WTC11 (cell line): Measurements from ENCODE around the gene MYBPH.

Experiments used
- ATF1 ChIP-seq: sonication (generic); formaldehyde crosslinking; IDR thresholded peaks from 2 replicates; pipeline ENCODE4 v1.8.1; 2023; ENCODE audit warnings: mild to moderate bottlenecking, moderate library complexity, missing genetic modification reagents
- ATF6 ChIP-seq: sonication (generic); formaldehyde crosslinking; IDR thresholded peaks from 2 replicates; pipeline ENCODE4 v1.8.1; 2023; ENCODE audit warnings: mild to moderate bottlenecking, missing genetic modification reagents
- ESRRA ChIP-seq: sonication (generic); formaldehyde crosslinking; IDR thresholded peaks from 2 replicates; pipeline ENCODE4 v1.8.1; 2022; ENCODE audit warnings: mild to moderate bottlenecking, missing genetic modification reagents, borderline replicate concordance
- FOXJ3 ChIP-seq: sonication (generic); formaldehyde crosslinking; IDR thresholded peaks from 2 replicates; pipeline ENCODE4 v1.9.0; 2021; ENCODE audit warnings: missing genetic modification reagents, mild to moderate bottlenecking, borderline replicate concordance
- NR2C2 ChIP-seq: sonication (generic); formaldehyde crosslinking; IDR thresholded peaks from 2 replicates; pipeline ENCODE4 v1.8.0; 2022; ENCODE audit warnings: mild to moderate bottlenecking, missing genetic modification reagents
- TEAD4 ChIP-seq: sonication (generic); formaldehyde crosslinking; IDR thresholded peaks from 2 replicates; pipeline ENCODE4 v1.8.0; 2022; ENCODE audit warnings: mild to moderate bottlenecking, missing genetic modification reagents
- TF ChIP-seq, protein P1 (sequence below): fragments of 200-600 bp; IDR thresholded peaks from 2 replicates; pipeline ENCODE4 v1.8.0; 2022; ENCODE audit warnings: antibody characterized with exemption
- TF ChIP-seq, protein P2 (sequence below): sonication (generic); formaldehyde crosslinking; IDR thresholded peaks from 2 replicates; pipeline ENCODE4 v1.8.0; 2022; ENCODE audit warnings: mild to moderate bottlenecking, missing genetic modification reagents

DNA sequence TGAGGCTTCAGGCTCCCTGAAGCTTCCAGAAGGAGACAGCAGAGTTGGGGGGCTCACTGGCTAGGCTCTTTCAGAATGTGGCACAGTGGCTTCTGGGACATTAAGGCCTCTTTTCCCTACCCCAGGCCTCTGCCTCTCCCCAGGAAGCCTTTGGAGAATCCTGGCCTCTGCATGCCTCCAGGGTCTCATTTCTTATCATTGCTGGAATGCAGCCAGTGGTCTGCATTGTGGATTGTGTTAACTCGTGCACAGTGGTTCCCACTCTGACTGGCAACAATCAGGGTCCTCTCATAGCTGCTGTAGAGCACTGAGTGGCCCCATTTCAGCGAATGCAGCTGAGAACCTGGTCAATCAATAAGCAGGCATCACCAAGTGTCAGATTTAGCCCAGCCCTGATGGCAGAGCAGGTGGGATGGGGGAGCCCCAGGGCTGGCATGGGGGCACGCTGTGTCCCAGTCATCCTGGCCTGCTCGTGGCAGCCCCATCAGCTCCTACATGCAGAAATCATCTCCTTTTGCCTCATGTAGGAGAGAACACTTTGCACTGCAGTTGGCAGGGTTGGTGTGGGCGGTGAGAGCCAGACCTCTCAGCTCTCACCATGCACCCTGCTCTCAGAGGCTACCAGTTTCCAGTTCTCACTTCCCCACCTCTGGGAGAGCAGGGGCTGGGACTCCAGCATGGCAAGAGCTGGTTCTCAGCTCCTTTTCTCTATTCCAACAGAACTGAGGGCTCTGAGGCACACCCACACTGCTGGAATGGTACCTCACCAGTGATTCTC lies 34.7 kb downstream of the MYBPH start:
- no peak for TF ChIP-seq TEAD4 (CRISPR knock-in tag)
- TF ChIP-seq ESRRA = no peak
- no peak for TF ChIP-seq NR2C2
- TF ChIP-seq ATF6 = no peak
- TF ChIP-seq, protein P1, sequence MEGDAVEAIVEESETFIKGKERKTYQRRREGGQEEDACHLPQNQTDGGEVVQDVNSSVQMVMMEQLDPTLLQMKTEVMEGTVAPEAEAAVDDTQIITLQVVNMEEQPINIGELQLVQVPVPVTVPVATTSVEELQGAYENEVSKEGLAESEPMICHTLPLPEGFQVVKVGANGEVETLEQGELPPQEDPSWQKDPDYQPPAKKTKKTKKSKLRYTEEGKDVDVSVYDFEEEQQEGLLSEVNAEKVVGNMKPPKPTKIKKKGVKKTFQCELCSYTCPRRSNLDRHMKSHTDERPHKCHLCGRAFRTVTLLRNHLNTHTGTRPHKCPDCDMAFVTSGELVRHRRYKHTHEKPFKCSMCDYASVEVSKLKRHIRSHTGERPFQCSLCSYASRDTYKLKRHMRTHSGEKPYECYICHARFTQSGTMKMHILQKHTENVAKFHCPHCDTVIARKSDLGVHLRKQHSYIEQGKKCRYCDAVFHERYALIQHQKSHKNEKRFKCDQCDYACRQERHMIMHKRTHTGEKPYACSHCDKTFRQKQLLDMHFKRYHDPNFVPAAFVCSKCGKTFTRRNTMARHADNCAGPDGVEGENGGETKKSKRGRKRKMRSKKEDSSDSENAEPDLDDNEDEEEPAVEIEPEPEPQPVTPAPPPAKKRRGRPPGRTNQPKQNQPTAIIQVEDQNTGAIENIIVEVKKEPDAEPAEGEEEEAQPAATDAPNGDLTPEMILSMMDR = no peak
- no peak for TF ChIP-seq FOXJ3 (CRISPR knock-in tag)
- no peak for TF ChIP-seq ATF1
- TF ChIP-seq, protein P2, sequence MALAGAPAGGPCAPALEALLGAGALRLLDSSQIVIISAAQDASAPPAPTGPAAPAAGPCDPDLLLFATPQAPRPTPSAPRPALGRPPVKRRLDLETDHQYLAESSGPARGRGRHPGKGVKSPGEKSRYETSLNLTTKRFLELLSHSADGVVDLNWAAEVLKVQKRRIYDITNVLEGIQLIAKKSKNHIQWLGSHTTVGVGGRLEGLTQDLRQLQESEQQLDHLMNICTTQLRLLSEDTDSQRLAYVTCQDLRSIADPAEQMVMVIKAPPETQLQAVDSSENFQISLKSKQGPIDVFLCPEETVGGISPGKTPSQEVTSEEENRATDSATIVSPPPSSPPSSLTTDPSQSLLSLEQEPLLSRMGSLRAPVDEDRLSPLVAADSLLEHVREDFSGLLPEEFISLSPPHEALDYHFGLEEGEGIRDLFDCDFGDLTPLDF = no peak
